8988T (cell line): ENCODE data around the gene FGFR4.
"Not testable (repeated sequence)": the region's sequence is repeated elsewhere in the genome, so short reads cannot be mapped to it uniquely, and the experiment has no call there.

ENCODE experiments used
- DNase-seq: peaks from one replicate; pipeline ENCODE4 v3.0.0; 2011

FGFR4 gene

GRCh38 chr5:177086654-177087397 lies at the start of gene FGFR4:
TSS of gene FGFR4 (plus strand) at chr5:177086915. CDS start at chr5:177089603, 2,688 bp downstream.
- peak; percentile 97 for DNase-seq

- no peak for DNase-seq
Measured at GRCh38 chr5:177036921-177037320, 49.8 kb upstream of the FGFR4 start.

GRCh38 chr5:177040814-177041420 lies 45.8 kb upstream of the FGFR4 start:
- DNase-seq, result no peak

GRCh38 chr5:177041936-177042335 lies 44.8 kb upstream of the FGFR4 start:
- DNase-seq, result no peak

- DNase-seq, result no peak
Measured at GRCh38 chr5:177043114-177043513, 43.6 kb upstream of the FGFR4 start.

- DNase-seq, result no peak
Measured at GRCh38 chr5:177043958-177044357, 42.8 kb upstream of the FGFR4 start.

- DNase-seq, result no peak
Measured at GRCh38 chr5:177044641-177045040, 42.1 kb upstream of the FGFR4 start.

- no peak for DNase-seq
Measured at GRCh38 chr5:177045631-177046030, 41.1 kb upstream of the FGFR4 start.

- not testable (repeated sequence) for DNase-seq
Measured at GRCh38 chr5:177048531-177048930, 38.2 kb upstream of the FGFR4 start.

GRCh38 chr5:177049285-177049684 lies 37.4 kb upstream of the FGFR4 start:
- DNase-seq, result no peak

GRCh38 chr5:177064500-177065277 lies 22.0 kb upstream of the FGFR4 start:
- DNase-seq, result no peak

GRCh38 chr5:177065491-177065890 lies 21.2 kb upstream of the FGFR4 start:
- DNase-seq, result no peak

GRCh38 chr5:177066224-177066623 lies 20.5 kb upstream of the FGFR4 start:
- DNase-seq, result no peak

GRCh38 chr5:177067503-177067902 lies 19.2 kb upstream of the FGFR4 start:
- no peak for DNase-seq

GRCh38 chr5:177070536-177071191 lies 16.1 kb upstream of the FGFR4 start:
- no peak for DNase-seq

GRCh38 chr5:177071666-177072385 lies 14.9 kb upstream of the FGFR4 start:
- DNase-seq, result no peak

- no peak for DNase-seq
Measured at GRCh38 chr5:177077335-177077734, 9.4 kb upstream of the FGFR4 start.

- no peak for DNase-seq
Measured at GRCh38 chr5:177079606-177080005, 7.1 kb upstream of the FGFR4 start.

- DNase-seq, result no peak
Measured at GRCh38 chr5:177080265-177080664, 6.5 kb upstream of the FGFR4 start.

- no peak for DNase-seq
Measured at GRCh38 chr5:177081859-177082258, 4.9 kb upstream of the FGFR4 start.

- no peak for DNase-seq
Measured at GRCh38 chr5:177083357-177083756, 3.4 kb upstream of the FGFR4 start.

- no peak for DNase-seq
Measured at GRCh38 chr5:177084175-177084574, 2.5 kb upstream of the FGFR4 start.
